ENCODE results near the gene PDHX. TPM values are rescaled to one million over a fixed set of nuclear protein-coding genes. Genes with fewer than 3 reads are reported as not detected.

Gene PDHX
- polyA plus RNA-seq, 3 donors = 9.3 to 19.5 (median 17.5) TPM

DNA sequence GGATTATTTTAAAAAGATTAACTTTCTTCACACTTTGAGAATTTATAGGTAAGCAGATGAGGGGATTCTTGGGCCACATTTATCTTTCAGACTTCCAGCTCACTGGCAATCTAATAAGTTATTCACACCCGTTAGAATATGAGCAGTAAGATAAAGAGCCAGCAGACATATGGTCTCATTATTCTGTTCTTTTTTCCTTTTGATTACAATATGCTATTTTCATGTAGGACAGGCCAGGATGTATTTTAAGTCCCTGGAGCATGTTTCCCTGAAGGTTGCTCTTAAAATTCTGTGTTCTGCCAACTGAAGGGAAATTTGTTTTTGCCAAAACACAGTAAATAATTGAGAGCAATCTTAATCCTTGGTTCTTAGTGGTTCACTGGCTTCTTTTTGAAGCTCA is 22.2 kb downstream of the PDHX start:
- no peak overlapping the region for H3K27ac Mint-ChIP-seq
- H4K20me1 ChIP-seq (ENCODE audit: insufficient read depth, low read length) = no peaks in the 10 kb centered on the region
- no peaks in the 10 kb centered on the region for H3K27me3 ChIP-seq (ENCODE audit: control insufficient read depth in 2 of 2, insufficient read depth in 2 of 2, low read length in 2 of 2)
- H3K4me3 ChIP-seq (replicated peaks in 1 of 3; ENCODE audit: low read depth in 2 of 3, low read length in 3 of 3) = no peak overlapping the region
- H3K4me2 ChIP-seq (replicated peaks; ENCODE audit: extremely low read depth, low read length, poor library complexity, severe bottlenecking) = no peak overlapping the region
- H3K9me3 Mint-ChIP-seq = peaks cover 0 to 3% (median 0%) of the 10 kb centered on the region in 7 donors
- WGBS (ENCODE audit: insufficient coverage) = no CpG with 5 or more reads among the region's 1 CpG
- H3K4me1 ChIP-seq (ENCODE audit: control insufficient read depth in 1 of 2, insufficient read depth in 2 of 2, low read length in 2 of 2) = no peaks in the 10 kb centered on the region
- H3K79me2 ChIP-seq (ENCODE audit: insufficient read depth, low read length) = peaks cover 4% of the 10 kb centered on the region
- H3K4me1 Mint-ChIP-seq = peaks cover 18% of the 10 kb centered on the region
- no peak overlapping the region for H2AFZ ChIP-seq (ENCODE audit: insufficient read depth, low read depth, low read length, poor library complexity, severe bottlenecking)
- no peak for DNase-seq
- peaks cover 22 to 35% of the 10 kb centered on the region in 2 donors for H3K36me3 Mint-ChIP-seq
- H3K27me3 Mint-ChIP-seq (ENCODE audit: low read depth in 3 of 3) = no peaks in the 10 kb centered on the region
- H3K4me3 Mint-ChIP-seq = no peak overlapping the region
- H3K27ac ChIP-seq (ENCODE audit: low read depth in 1 of 2, low read length in 2 of 2) = no peak overlapping the region
- intact Hi-C loops (cut with micrococcal nuclease) = no loop called here
- H3K9me3 ChIP-seq (replicated peaks in 1 of 2; ENCODE audit: control insufficient read depth in 1 of 2, insufficient read depth in 1 of 2, low read length in 2 of 2) = no peaks in the 10 kb centered on the region
- TF ChIP-seq, protein P1, sequence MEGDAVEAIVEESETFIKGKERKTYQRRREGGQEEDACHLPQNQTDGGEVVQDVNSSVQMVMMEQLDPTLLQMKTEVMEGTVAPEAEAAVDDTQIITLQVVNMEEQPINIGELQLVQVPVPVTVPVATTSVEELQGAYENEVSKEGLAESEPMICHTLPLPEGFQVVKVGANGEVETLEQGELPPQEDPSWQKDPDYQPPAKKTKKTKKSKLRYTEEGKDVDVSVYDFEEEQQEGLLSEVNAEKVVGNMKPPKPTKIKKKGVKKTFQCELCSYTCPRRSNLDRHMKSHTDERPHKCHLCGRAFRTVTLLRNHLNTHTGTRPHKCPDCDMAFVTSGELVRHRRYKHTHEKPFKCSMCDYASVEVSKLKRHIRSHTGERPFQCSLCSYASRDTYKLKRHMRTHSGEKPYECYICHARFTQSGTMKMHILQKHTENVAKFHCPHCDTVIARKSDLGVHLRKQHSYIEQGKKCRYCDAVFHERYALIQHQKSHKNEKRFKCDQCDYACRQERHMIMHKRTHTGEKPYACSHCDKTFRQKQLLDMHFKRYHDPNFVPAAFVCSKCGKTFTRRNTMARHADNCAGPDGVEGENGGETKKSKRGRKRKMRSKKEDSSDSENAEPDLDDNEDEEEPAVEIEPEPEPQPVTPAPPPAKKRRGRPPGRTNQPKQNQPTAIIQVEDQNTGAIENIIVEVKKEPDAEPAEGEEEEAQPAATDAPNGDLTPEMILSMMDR (IDR thresholded peaks at IDR 0.05) = no peak
- H3K36me3 ChIP-seq (replicated peaks in 1 of 2; ENCODE audit: control insufficient read depth in 1 of 2, insufficient read depth in 2 of 2, low read length in 2 of 2) = peaks cover 0 to 19% of the 10 kb centered on the region in 2 donors
- no peak overlapping the region for H3K9ac ChIP-seq (ENCODE audit: insufficient read depth, low read length, poor library complexity, severe bottlenecking)

DNA sequence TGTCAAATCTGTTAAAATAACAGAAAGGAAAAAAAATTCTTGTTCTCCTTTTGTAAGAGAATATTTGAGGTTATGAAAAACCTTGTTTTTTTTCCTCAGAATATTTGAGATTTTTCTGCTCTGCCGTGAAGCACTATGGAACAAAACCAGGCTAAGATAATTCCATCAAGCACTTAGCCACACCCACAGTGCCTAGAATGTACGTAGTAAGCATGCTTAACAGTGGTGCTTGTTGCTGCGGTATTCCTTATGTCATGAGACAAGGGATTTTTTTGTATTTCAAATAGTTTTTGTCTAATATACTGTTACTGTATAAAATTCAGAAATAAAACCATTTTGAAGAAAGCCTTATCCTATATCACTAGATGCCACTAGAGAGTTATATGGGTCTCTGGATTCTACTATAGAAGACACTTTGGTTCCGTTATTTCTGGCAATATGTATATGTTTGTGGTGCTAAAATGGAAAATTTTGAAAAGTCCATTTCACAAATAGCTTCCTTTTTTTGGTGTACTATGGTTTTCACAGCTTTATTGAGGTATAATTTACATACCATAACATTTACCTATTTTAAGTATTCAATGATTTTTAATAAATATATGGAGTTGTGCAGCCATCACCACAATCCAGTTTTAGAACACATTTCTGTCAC is 23.7 kb downstream of the PDHX start:
- no peaks in the 10 kb centered on the region for H3K27me3 Mint-ChIP-seq (ENCODE audit: low read depth in 3 of 3)
- intact Hi-C loops (cut with micrococcal nuclease) = no loop called here
- Histone ChIP-seq H3K36me3 (replicated peaks in 1 of 2; ENCODE audit: control insufficient read depth in 1 of 2, insufficient read depth in 2 of 2, low read length in 2 of 2) (peaks cover 0 to 19% of the 10 kb centered on the region in 2 donors), H3K79me2 (ENCODE audit: insufficient read depth, low read length) (peaks cover 4% of the 10 kb centered on the region), H4K20me1 (ENCODE audit: insufficient read depth, low read length) (no peaks in the 10 kb centered on the region), H3K9me3 (replicated peaks in 1 of 2; ENCODE audit: control insufficient read depth in 1 of 2, insufficient read depth in 1 of 2, low read length in 2 of 2) (peaks cover 0 to 4% of the 10 kb centered on the region in 2 donors), H3K27ac (ENCODE audit: low read depth in 1 of 2, low read length in 2 of 2) (no peak overlapping the region), H3K9ac (ENCODE audit: insufficient read depth, low read length, poor library complexity, severe bottlenecking) (no peak overlapping the region), H3K4me2 (replicated peaks; ENCODE audit: extremely low read depth, low read length, poor library complexity, severe bottlenecking) (no peak overlapping the region), H3K4me3 (replicated peaks in 1 of 3; ENCODE audit: low read depth in 2 of 3, low read length in 3 of 3) (no peak overlapping the region), H3K27me3 (ENCODE audit: control insufficient read depth in 2 of 2, insufficient read depth in 2 of 2, low read length in 2 of 2) (no peaks in the 10 kb centered on the region), H2AFZ (ENCODE audit: insufficient read depth, low read depth, low read length, poor library complexity, severe bottlenecking) (no peak overlapping the region), H3K4me1 (ENCODE audit: control insufficient read depth in 1 of 2, insufficient read depth in 2 of 2, low read length in 2 of 2) (no peaks in the 10 kb centered on the region)
- peaks cover 18% of the 10 kb centered on the region for H3K4me1 Mint-ChIP-seq
- WGBS (ENCODE audit: insufficient coverage) = no CpG with 5 or more reads among the region's 4 CpGs
- H3K9me3 Mint-ChIP-seq = peaks cover 0 to 12% (median 4%) of the 10 kb centered on the region in 7 donors
- no peak overlapping the region for H3K4me3 Mint-ChIP-seq
- TF ChIP-seq, protein P1 (IDR thresholded peaks at IDR 0.05) = no peak
- DNase-seq = no peak
- H3K27ac Mint-ChIP-seq = no peak overlapping the region
- peaks cover 23 to 35% of the 10 kb centered on the region in 2 donors for H3K36me3 Mint-ChIP-seq
